ENCODE measurements around the gene FAM107B.

DNA sequence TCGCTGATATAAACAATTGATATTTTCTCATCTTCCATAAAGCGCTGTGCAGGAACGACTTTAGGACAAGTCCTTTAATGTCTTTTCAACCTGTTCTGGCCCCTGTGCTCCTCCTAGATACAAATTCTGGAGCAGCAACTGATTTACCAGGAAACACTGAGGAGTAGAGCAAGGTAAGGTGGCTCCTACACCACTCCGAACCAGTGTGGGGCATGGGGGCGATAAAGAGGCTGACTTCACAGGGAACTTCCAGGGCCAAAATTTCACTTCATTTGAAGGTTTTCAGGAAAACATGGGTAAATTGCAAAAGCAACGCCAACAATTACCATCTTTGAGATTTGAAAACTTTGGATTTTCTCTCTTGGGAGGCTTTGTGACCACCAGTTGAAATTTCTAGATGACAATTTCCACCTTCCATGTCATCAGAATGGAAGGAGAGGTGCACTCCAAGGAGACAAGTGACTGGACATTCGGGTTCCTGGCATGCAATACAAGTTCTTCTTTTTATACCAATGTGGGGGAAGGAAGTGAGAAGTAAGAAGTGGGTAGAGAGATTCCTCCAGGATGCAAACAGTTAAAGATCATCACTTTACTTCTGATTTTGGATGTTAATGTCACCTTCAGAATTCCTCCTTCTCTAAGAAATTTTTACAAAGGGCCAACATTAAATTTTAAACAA, 118.5 kb downstream of the FAM107B start:
- TF ChIP-seq ELF1 (IDR thresholded peaks at IDR 0.05; ENCODE audit: borderline replicate concordance, low read depth) (no peak), SIN3A (IDR thresholded peaks at IDR 0.05; ENCODE audit: low read depth) (no peak), JUND (IDR thresholded peaks at IDR 0.05) (no peak), POLR2A (IDR thresholded peaks at IDR 0.05; ENCODE audit: borderline replicate concordance, extremely low read depth, insufficient read depth, insufficient read length) (no peak), EZH2 (IDR thresholded peaks at IDR 0.05) (no peak)
